NCI-H1092 treated with DMSO at 0.1 percent for 48 hours (cell line): ENCODE results near the gene THAP12.
"Not testable (repeated sequence)": the region's sequence is repeated elsewhere in the genome, so short reads cannot be mapped to it uniquely, and the experiment has no call there.

Source experiments
- DNase-seq: peaks from one replicate; lab custom pipeline; 2025; lab: John Stamatoyannopoulos, UW

The THAP12 gene, protein sequence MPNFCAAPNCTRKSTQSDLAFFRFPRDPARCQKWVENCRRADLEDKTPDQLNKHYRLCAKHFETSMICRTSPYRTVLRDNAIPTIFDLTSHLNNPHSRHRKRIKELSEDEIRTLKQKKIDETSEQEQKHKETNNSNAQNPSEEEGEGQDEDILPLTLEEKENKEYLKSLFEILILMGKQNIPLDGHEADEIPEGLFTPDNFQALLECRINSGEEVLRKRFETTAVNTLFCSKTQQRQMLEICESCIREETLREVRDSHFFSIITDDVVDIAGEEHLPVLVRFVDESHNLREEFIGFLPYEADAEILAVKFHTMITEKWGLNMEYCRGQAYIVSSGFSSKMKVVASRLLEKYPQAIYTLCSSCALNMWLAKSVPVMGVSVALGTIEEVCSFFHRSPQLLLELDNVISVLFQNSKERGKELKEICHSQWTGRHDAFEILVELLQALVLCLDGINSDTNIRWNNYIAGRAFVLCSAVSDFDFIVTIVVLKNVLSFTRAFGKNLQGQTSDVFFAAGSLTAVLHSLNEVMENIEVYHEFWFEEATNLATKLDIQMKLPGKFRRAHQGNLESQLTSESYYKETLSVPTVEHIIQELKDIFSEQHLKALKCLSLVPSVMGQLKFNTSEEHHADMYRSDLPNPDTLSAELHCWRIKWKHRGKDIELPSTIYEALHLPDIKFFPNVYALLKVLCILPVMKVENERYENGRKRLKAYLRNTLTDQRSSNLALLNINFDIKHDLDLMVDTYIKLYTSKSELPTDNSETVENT

DNA sequence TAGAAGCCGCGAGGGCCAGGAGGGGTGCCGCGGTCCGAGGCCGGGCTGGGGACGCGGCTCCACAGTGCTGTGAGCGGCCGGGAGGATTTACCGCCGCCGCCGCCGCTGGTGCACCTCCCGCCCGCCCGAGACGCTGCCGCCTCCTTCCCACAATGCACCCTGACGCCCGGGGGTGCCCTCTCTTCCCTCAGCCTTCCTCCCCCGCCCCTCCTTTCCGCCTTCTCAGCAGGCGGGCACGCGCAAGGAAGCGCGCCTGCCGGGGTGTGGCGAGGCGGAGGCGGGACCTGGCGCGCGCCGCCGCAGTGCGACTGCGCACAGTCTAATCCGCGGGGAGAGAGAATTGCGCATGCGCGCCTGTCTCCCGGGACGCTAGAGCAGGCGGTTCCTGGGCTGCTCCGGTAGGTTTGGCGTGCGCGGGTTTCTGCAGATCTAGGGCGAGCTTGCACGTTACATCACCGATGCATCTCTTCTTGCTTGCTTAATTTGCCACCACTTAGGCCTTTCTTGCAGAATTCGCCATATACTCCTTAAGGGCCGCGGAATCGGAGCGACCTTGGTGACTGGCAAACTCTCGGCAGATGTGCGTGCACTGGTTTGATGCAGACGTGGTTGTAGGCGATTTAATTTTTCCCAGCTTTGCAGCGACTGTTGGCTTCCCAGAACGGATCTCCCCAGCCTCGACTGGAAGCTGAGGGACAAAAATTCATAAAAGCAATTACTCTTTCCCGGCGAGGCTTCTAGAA is at the start of gene THAP12, which contains the start of gene GVQW3:
TSS of gene THAP12 (minus strand) at position 156 of the 743 bp plus-strand sequence. CDS start 296 bp downstream, outside the sequence.
TSS of gene GVQW3 (plus strand) at position 347 of the 743 bp plus-strand sequence. CDS start 506 bp downstream, outside the sequence.
- peak; percentile 99 for DNase-seq

- no peak for DNase-seq
Measured at GRCh38 chr11:76426660-76427059, 45.7 kb upstream of the THAP12 start.

DNA sequence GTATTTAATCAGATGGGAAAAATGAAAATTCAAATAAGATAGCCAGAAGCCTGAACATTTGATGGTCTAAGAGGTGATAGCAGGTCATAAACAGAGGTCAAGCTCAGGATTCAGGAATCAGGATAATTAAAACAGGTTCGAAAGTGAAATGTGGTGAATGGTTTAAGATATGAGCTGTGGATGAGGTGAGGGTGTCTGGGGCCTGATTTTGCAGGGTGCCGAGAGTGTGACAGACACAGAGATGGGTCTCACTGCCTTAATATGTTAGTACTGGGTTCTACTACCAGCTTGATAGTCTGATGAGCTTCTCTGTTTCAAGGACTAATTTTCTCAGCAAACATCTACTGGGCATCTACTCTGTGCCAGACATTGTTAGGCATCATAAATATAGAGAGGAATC is 44.0 kb upstream of the THAP12 start:
- no peak for DNase-seq

DNA sequence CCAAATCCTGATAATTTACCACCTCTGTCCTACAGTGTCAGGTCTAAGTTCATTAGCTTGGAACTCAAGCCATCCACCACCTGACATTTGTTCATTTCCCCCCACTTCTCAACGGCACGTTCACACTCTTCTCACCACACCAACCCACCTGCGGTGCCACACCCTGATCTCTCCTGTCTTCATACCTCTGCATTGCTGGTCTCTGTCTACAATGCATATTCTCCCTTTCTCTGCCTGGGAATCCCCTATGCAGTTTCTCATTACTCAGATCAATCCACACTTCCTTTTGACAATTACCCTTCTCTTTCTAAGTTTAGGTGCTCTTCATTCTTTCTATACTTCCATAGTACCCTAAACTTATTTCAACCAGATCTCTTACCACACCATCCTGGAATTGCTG is 43.4 kb upstream of the THAP12 start:
- no peak for DNase-seq

DNA sequence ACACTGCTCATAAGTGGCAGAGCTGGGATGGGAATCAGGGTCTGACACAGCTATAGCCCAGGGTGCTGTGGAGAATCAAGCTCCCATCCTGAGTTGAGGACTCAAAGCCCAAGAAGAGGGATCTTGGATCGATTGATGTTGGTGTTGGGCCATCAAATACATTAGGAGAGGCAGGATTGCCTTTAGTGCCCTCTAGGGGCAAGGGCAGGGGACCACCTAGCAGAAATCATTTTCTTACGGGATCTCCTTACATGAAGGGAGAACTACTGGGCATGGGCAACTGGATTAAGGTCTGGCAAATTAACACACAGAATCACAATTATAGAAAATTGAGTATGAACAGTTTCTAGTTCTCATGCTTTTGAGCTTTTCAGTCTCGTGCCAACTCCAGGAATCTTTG is 39.0 kb upstream of the THAP12 start:
- DNase-seq, result no peak

- DNase-seq, result no peak
Measured at GRCh38 chr11:76415073-76415472, 34.1 kb upstream of the THAP12 start.

DNA sequence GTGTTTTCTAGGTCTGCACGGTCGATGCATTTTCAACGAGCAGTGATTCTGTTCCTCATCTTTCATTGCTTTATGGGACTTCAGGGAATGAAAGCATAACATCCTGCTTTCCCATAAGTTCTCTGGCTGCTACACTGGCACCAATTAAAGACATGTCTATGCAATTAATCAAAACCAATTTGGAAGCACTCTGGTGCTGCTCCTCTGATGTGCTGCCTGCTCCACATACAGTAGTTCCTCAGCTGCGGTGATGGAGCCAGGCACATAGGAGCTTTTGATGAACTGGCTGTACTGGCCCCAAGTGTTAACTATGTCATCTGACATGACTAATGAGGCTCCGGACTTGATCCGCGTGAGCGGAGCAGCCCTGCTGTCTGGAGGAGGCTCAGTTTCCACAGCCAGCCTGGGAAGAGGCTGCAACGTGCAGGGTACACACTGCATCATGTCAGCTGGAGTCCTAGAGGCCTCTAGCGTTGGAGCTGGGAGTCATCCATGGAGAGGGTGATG is 30.0 kb upstream of the THAP12 start:
- peak; percentile 29 for DNase-seq

DNA sequence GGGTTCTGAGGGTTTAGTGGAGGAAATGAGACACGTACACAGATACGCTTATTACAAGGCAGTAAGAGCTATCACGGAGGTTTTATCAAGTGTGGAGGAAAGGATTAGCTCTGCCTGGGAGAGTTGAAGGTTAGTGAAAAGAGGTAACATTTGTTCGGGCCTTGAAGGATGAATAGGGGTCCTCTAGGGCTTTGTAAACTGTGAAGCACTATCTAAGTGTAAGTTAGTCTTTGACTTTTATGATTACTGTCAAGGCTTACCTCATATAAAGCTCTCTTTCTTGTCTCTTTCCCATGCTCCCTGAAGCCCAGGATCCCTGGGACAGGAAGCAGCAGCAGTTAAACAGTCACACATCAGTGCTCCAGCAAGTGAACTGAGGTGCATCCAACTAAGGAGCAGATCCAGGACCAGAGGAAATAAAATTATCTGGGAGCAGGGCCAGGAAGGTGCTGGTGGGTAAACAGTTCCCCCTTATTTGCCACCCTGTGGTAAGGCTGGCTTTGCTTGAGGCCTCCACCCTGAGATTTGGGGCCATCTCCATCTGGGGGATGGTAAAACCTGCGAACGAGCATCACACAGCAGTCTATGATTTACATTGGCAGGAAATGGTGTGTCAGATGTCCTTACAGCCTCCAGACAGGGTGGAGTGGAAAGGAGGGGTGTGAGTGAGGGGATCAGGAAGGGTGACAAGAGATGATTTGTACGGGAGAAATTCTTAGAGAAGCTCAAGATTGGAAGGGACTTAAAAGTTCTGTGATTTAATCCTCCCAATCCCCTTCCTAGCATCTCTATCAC is 27.4 kb upstream of the THAP12 start:
- peak; percentile 95 for DNase-seq

GRCh38 chr11:76406359-76406758 is 25.4 kb upstream of the THAP12 start:
- no peak for DNase-seq

GRCh38 chr11:76401484-76401883 is 20.6 kb upstream of the THAP12 start:
- not testable (repeated sequence) for DNase-seq

- DNase-seq, result no peak
Measured at GRCh38 chr11:76400967-76401366, 20.0 kb upstream of the THAP12 start.

- no peak for DNase-seq
Measured at GRCh38 chr11:76397383-76397782, 16.5 kb upstream of the THAP12 start.

DNA sequence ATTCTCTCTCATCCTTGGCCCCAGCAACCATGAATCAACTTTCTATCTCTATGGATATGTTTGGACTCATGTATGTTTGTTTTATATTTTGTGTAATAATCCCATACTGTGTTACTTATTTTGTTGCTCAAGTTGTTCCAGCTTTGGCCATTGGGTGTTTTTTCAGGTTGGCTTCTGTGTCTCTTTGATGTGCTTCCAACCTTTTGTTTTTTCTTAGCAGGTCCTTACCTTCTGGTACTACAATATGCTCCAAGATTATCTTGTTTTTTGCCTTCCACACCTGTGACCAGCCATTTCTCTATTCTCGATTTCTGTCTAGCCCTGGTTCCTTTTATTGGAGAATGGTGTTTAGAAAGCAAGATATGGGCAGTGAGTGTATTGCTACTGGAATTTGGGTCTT is 14.4 kb upstream of the THAP12 start:
- DNase-seq, result no peak

DNA sequence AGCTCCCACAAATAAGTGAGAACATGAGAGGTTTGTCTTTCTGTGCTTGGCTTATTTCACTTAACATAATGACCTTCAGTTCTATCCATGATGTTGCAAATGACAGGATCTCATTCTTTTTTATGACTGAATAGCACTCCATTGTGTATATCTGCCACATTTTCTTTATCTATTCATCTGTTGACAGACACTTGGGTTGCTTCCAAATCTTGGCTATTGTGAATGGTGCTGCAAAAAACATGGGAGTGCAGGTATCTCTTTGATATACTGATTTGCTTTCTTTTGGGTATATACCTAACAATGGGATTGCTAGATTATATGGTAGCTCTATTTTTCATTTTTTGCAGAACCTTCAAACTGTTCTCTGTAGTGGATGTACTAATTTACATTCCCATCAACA is 13.5 kb upstream of the THAP12 start:
- DNase-seq, result no peak

GRCh38 chr11:76392870-76393269 is 11.9 kb upstream of the THAP12 start:
- no peak for DNase-seq

GRCh38 chr11:76391811-76392475 is 11.0 kb upstream of the THAP12 start:
- DNase-seq, result no peak

GRCh38 chr11:76391021-76391420 is 10.1 kb upstream of the THAP12 start:
- DNase-seq, result peak; percentile 56

DNA sequence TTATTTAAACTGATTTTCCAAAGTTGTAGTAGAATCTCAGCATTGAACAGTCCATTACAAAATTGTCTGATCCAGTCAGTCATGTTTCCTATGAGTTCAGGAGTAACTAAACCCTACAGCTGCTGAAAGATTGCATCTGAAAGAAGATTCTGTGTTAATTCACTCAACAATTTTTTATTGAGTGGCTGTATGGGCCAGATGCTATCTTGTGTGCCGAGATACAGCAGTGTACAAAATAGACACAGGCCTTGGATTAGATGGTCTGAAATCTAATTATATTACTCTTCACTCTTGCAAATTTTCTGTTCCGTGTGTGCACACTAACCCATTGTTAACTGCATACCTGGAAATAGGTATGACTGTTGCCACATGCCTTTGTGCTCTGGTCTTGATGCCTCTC is 7.5 kb upstream of the THAP12 start:
- no peak for DNase-seq

DNA sequence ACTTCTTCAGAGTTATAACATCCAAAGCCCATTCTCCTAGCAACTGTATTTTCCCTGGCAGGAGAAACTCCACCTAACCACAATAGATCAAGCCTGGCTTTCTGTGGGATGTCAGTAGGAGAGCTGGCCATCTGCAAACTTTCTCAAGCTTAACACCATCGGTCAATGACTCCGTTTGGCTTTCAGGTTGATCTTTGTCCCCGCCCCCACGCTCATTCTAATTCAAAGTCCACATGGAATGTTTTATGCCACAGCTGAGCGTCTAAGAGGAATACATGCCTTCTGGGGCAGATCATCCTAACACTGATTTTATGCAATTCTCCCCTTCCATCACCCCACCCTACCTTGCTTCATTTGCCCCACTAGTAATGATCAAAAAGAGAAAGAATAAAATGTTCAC is 5.0 kb upstream of the THAP12 start:
- DNase-seq, result no peak

- DNase-seq, result no peak
Measured at GRCh38 chr11:76382209-76382608, 1.3 kb upstream of the THAP12 start.
